Pancreas (tissue), 10 donors: ENCODE data around the gene FAR1. TPM values are rescaled to one million over a fixed set of nuclear protein-coding genes. Genes with fewer than 3 reads are reported as not detected.

Experiments used
- ATAC-seq, 4 donors: fragments of 200-7000 bp; cut with Tn5 transposase; one replicate each; pipeline versions ENCODE4 v1.8.0 to v1.9.1; 2020; ENCODE audit warnings: mild to moderate bottlenecking in 4 of 4, moderate library complexity in 4 of 4
- DNase-seq, 6 donors: peaks; one replicate each; pipeline ENCODE4 v3.0.0-alpha.2; 2020
- FAIRE-seq: peaks from 2 replicates; lab custom pipeline; 2012; peaks lifted over from hg19 to GRCh38; lab: Jason Lieb, UNC
- H3K27ac ChIP-seq, 4 donors: fragments of 200-600 bp; sonication (generic); 1 replicate in 3 of 4; 2 replicates in 1 of 4; pipeline versions ENCODE4 v1.5.0 to v1.8.0; 2020
- H3K27me3 ChIP-seq, 4 donors: fragments of 200-600 bp; one replicate each; pipeline ENCODE4 v1.8.0; 2021
- H3K36me3 ChIP-seq, 3 donors: fragments of 200-600 bp; sonication (generic) in 1 of 3; one replicate each; pipeline versions ENCODE4 v1.5.0 to v1.8.0; 2020 to 2021
- H3K4me1 ChIP-seq, 3 donors: fragments of 200-600 bp; one replicate each; pipeline ENCODE4 v1.8.0; 2021
- H3K4me3 ChIP-seq, 4 donors: fragments of 200-600 bp; sonication (generic) in 2 of 4; one replicate each; pipeline versions ENCODE4 v1.5.0 to v1.8.0; 2020 to 2021
- H3K9me3 ChIP-seq, 4 donors: fragments of 200-600 bp; one replicate each; pipeline ENCODE4 v1.8.0; 2021
- CTCF ChIP-seq, 4 donors: fragments of 200-600 bp; sonication (generic) in 3 of 4; IDR thresholded peaks; one replicate each; pipeline versions ENCODE4 v1.5.0 to v1.8.0; 2021; ENCODE audit warnings: antibody characterized with exemption in 4 of 4
- WGBS, 2 donors: extraction: QIAGEN DNeasy Blood & Tissue Kit; methylation state at CpG; one replicate each; pipeline ENCODE4 v1.1.7; 2013; 5-methylcytosine and 5-hydroxymethylcytosine counted together
- intact Hi-C, 3 donors: fragments of 100-400 bp; cut with DNase I; formaldehyde crosslinking; loops; one replicate each; pipeline versions ENCODE4 v1.11.1 to v1.14.2; 2022
- polyA plus RNA-seq, 2 donors: library from polyadenylated mRNA; stranded (reverse); fragments of 200-250 nt; gene quantifications; one replicate each; pipeline ENCODE4 v1.2.3, GENCODE V29; 2013
- total RNA-seq, 6 donors: library from RNA; stranded (reverse); fragmentation: NEBNext Ultra II Directional in 4 of 6; extraction: Animal tissue kit (Norgen Biotek cat#: 25700) in 4 of 6; gene quantifications; one replicate each; pipeline versions ENCODE4 v1.2.1 to v1.2.4, GENCODE V29; 2021 to 2023
- donor health status: healthy with polysubstance abuse.
- donor health status: DM: no; HTN: no; CAD: no; lungs with moderate emphysema.
- donor health status: DM: no; HTN: no; CAD: no.
- donor health status: control.
- donor health status: control.
- donor health status: Bipolar disorder and iron deficiency.
- donor health status: DM: yes; HTN: yes; CAD: no.
- donor health status: DM: no; HTN: no; CAD: no.
- donor health status: DM: no; HTN: no; CAD: no.
- donor health status: DM: yes; HTN: yes; CAD: no.

FAR1 gene
- total and polyA plus RNA-seq, 8 donors, result 12.0 to 43.7 (median 18.0) TPM

GRCh38 chr11:13635290-13635689, 33.2 kb upstream of the FAR1 start:
- H3K9me3 ChIP-seq, result no peaks in the 10 kb centered on the region
- H3K4me1 ChIP-seq, result no peaks in the 10 kb centered on the region
- no peak overlapping the region for H3K27ac ChIP-seq
- WGBS, 2 donors, result 81 to 90% methylated on average over 5 of the region's 5 CpGs
- DNase-seq, result no peak
- H3K27me3 ChIP-seq, result no peaks in the 10 kb centered on the region
- intact Hi-C loops, result no loop called here
- H3K36me3 ChIP-seq, result no peaks in the 10 kb centered on the region
- FAIRE-seq, result no peak
- H3K4me3 ChIP-seq, result no peak overlapping the region
- ATAC-seq, result no peak
- TF ChIP-seq CTCF (IDR thresholded peaks at IDR 0.05), result no peak

GRCh38 chr11:13635804-13636203, 32.7 kb upstream of the FAR1 start:
- no peak for ATAC-seq
- no peak for FAIRE-seq
- no peak for TF ChIP-seq CTCF (IDR thresholded peaks at IDR 0.05)

GRCh38 chr11:13637125-13638069, 31.1 kb upstream of the FAR1 start:
- DNase-seq, result no peak
- H3K4me3 ChIP-seq, result no peak overlapping the region

More at GRCh38 chr11:13635804-13636203, 32.7 kb upstream of the FAR1 start:
- DNase-seq, result no peak
- H3K27me3 ChIP-seq, result no peaks in the 10 kb centered on the region
- H3K4me1 ChIP-seq, result peaks cover 0 to under 1% (median 0%) of the 10 kb centered on the region in 3 donors
- no peaks in the 10 kb centered on the region for H3K9me3 ChIP-seq
- H3K4me3 ChIP-seq, result no peak overlapping the region
- no peaks in the 10 kb centered on the region for H3K36me3 ChIP-seq
- intact Hi-C loops, result no loop called here
- no peak overlapping the region for H3K27ac ChIP-seq

GRCh38 chr11:13638422-13638821, 30.0 kb upstream of the FAR1 start:
- Histone ChIP-seq H3K9me3 (no peaks in the 10 kb centered on the region), H3K4me3 (no peak overlapping the region), H3K27me3 (no peaks in the 10 kb centered on the region), H3K27ac (no peak overlapping the region), H3K4me1 (peaks cover 14 to 20% (median 16%) of the 10 kb centered on the region in 3 donors), H3K36me3 (no peaks in the 10 kb centered on the region)
- FAIRE-seq, result no peak
- DNase-seq, result no peak
- intact Hi-C loops, result no loop called here
- ATAC-seq, result no peak
- no peak for TF ChIP-seq CTCF (IDR thresholded peaks at IDR 0.05)

More at GRCh38 chr11:13637125-13638069, 31.1 kb upstream of the FAR1 start:
- H3K9me3 ChIP-seq, result no peaks in the 10 kb centered on the region
- H3K27ac ChIP-seq, result no peak overlapping the region
- intact Hi-C loops, result no loop called here
- ATAC-seq (no peak), FAIRE-seq (no peak)
- peaks cover 10 to 15% (median 11%) of the 10 kb centered on the region in 3 donors for H3K4me1 ChIP-seq
- H3K36me3 ChIP-seq, result no peaks in the 10 kb centered on the region
- TF ChIP-seq CTCF (IDR thresholded peaks at IDR 0.05), result no peak
- H3K27me3 ChIP-seq, result no peaks in the 10 kb centered on the region
- WGBS, 2 donors, result 85 to 88% methylated on average over 4 of the region's 4 CpGs
